CD14-positive monocyte (primary cell): ENCODE data around the gene CCDC93. TPM values are rescaled to one million over a fixed set of nuclear protein-coding genes. Genes with fewer than 3 reads are reported as not detected.

Experiments
- DNase-seq, 3 donors: peaks; one replicate each; pipeline ENCODE4 v3.0.0-alpha.2; 2011 to 2022
- H2AFZ ChIP-seq: 2 replicates; pipeline ENCODE4 v1.6.0; 2012; ENCODE audit warnings: mild to moderate bottlenecking, low read depth, low read length, inconsistent platforms; ENCODE audit not compliant: insufficient read depth, poor library complexity, severe bottlenecking
- H3K27ac ChIP-seq, 2 donors: 1 replicate in 1 of 2; 2 replicates in 1 of 2; pipeline ENCODE4 v1.5.1; 2012 to 2013; ENCODE audit warnings: low read length in 2 of 2, control low read depth in 1 of 2, inconsistent platforms in 1 of 2, low read depth in 1 of 2, mild to moderate bottlenecking in 1 of 2
- H3K27me3 ChIP-seq, 2 donors: one replicate each; pipeline versions ENCODE4 v1.6.0 to v1.6.1; 2011 to 2013; ENCODE audit warnings: low read length in 2 of 2; ENCODE audit not compliant: control insufficient read depth in 2 of 2, insufficient read depth in 2 of 2
- H3K36me3 ChIP-seq, 2 donors: replicated peaks in 1 of 2; 1 replicate in 1 of 2; 2 replicates in 1 of 2; pipeline versions ENCODE4 v1.5.1 to v1.6.1; 2012 to 2013; ENCODE audit warnings: low read length in 2 of 2, control low read depth in 1 of 2, inconsistent platforms in 1 of 2, mild to moderate bottlenecking in 1 of 2; ENCODE audit not compliant: insufficient read depth in 2 of 2, control insufficient read depth in 1 of 2
- H3K4me1 ChIP-seq, 2 donors: 1 replicate in 1 of 2; 2 replicates in 1 of 2; pipeline versions ENCODE4 v1.5.1 to v1.6.1; 2012 to 2013; ENCODE audit warnings: low read length in 2 of 2, control low read depth in 1 of 2, inconsistent platforms in 1 of 2, mild to moderate bottlenecking in 1 of 2, moderate library complexity in 1 of 2; ENCODE audit not compliant: insufficient read depth in 2 of 2, control insufficient read depth in 1 of 2
- H3K4me2 ChIP-seq: replicated peaks from 2 replicates; pipeline ENCODE3; 2012; ENCODE audit warnings: low read length, moderate library complexity, mild to moderate bottlenecking; ENCODE audit not compliant: poor library complexity, severe bottlenecking; ENCODE audit errors: extremely low read depth
- H3K4me3 ChIP-seq, 3 experiments: fragments of 200-600 bp in 1 of 3; sonication (generic) in 1 of 3; replicated peaks in 1 of 3; 1 replicate in 2 of 3; 2 replicates in 1 of 3; pipeline ENCODE4 v1.5.1; 2011 to 2013; ENCODE audit warnings: low read length in 3 of 3, mild to moderate bottlenecking in 3 of 3, control low read depth in 2 of 3, low read depth in 2 of 3, inconsistent platforms in 1 of 3, moderate library complexity in 1 of 3
- H3K79me2 ChIP-seq: 2 replicates; pipeline ENCODE4 v1.6.0; 2012; ENCODE audit warnings: mild to moderate bottlenecking, control low read depth, inconsistent platforms, low read length, moderate library complexity; ENCODE audit not compliant: insufficient read depth
- H3K9ac ChIP-seq: 2 replicates; pipeline ENCODE4 v1.6.0; 2017; ENCODE audit warnings: low read length, mild to moderate bottlenecking; ENCODE audit not compliant: insufficient read depth, poor library complexity, severe bottlenecking
- H3K9me3 ChIP-seq, 2 donors: replicated peaks in 1 of 2; 1 replicate in 1 of 2; 2 replicates in 1 of 2; pipeline versions ENCODE4 v1.5.1 to v1.6.1; 2012 to 2013; ENCODE audit warnings: low read length in 2 of 2, control low read depth in 1 of 2; ENCODE audit not compliant: control insufficient read depth in 1 of 2, insufficient read depth in 1 of 2
- H4K20me1 ChIP-seq: 2 replicates; pipeline ENCODE4 v1.6.0; 2012; ENCODE audit warnings: mild to moderate bottlenecking, low read length, control low read depth, moderate library complexity; ENCODE audit not compliant: insufficient read depth
- H3K27ac Mint-ChIP-seq, 7 donors: one replicate each; pipeline ENCODE4 v1.8.0; 2020; ENCODE audit warnings: mild to moderate bottlenecking in 7 of 7, mixed read lengths in 7 of 7, moderate library complexity in 6 of 7, inconsistent platforms in 2 of 7
- H3K27me3 Mint-ChIP-seq, 3 donors: one replicate each; pipeline ENCODE4 v1.8.0; 2021 to 2022; ENCODE audit warnings: low read depth in 3 of 3, mild to moderate bottlenecking in 3 of 3, mixed read lengths in 3 of 3, moderate library complexity in 3 of 3, inconsistent platforms in 1 of 3
- H3K36me3 Mint-ChIP-seq, 2 donors: one replicate each; pipeline ENCODE4 v1.8.0; 2020; ENCODE audit warnings: mixed read lengths in 2 of 2, inconsistent platforms in 1 of 2, mild to moderate bottlenecking in 1 of 2
- H3K4me1 Mint-ChIP-seq: one replicate; pipeline ENCODE4 v1.8.0; 2020; ENCODE audit warnings: mild to moderate bottlenecking, mixed read lengths
- H3K4me3 Mint-ChIP-seq, 2 donors: one replicate each; pipeline ENCODE4 v1.8.0; 2020; ENCODE audit warnings: mild to moderate bottlenecking in 2 of 2, mixed read lengths in 2 of 2, moderate library complexity in 1 of 2
- H3K9me3 Mint-ChIP-seq, 7 donors: one replicate each; pipeline ENCODE4 v1.8.0; 2020 to 2022; ENCODE audit warnings: mixed read lengths in 7 of 7, mild to moderate bottlenecking in 6 of 7, moderate library complexity in 6 of 7, inconsistent platforms in 2 of 7
- WGBS: methylation state at CpG from one replicate; pipeline ENCODE4 v1.1.5; 2013; ENCODE audit warnings: missing lambda C conversion rate; ENCODE audit not compliant: insufficient coverage; 5-methylcytosine and 5-hydroxymethylcytosine counted together
- intact Hi-C, 2 donors: fragments of 100-400 bp; cut with micrococcal nuclease; formaldehyde crosslinking; loops; one replicate each; pipeline versions ENCODE4 v1.15.0 to v1.15.1; 2023
- polyA plus RNA-seq, 3 donors: library from polyadenylated mRNA; depleted of rRNA in 1 of 3; unstranded in 2 of 3; stranded (reverse) in 1 of 3; fragments of 300-500 nt in 2 of 3; fragments of >200 nt in 1 of 3; fragmentation: Illumina TruSeq in 2 of 3; gene quantifications; 1 replicate in 2 of 3; 2 replicates in 1 of 3; pipeline ENCODE4 v1.2.3, GENCODE V29; 2012 to 2021
- TF ChIP-seq, protein P1 (sequence below): fragments of 200-600 bp; IDR thresholded peaks from one replicate; pipeline ENCODE4 v1.8.0; 2022; ENCODE audit warnings: antibody characterized with exemption, mild to moderate bottlenecking

CCDC93 gene
- polyA plus RNA-seq, 3 donors = 2.5 to 20.7 (median 5.8) TPM

DNA sequence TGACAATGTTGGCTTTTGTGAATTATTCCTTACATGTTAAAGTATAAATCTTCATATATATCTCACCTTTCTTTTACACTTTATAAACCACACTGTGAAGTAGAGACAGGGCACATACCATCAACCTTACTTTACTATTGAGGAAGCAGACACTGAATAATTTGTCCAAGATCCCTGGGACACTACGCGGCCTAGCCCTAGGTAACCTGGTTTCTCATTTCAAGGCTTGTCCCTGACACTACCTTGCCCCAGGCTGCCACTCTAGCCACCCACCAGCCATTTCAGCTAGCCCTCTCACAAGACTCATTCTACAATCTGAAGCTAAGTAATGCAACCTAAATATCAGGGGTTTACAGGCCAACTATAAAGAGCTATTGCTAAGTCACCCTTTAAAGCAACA, 26.7 kb downstream of the CCDC93 start:
- no peak for DNase-seq
- TF ChIP-seq, protein P1, sequence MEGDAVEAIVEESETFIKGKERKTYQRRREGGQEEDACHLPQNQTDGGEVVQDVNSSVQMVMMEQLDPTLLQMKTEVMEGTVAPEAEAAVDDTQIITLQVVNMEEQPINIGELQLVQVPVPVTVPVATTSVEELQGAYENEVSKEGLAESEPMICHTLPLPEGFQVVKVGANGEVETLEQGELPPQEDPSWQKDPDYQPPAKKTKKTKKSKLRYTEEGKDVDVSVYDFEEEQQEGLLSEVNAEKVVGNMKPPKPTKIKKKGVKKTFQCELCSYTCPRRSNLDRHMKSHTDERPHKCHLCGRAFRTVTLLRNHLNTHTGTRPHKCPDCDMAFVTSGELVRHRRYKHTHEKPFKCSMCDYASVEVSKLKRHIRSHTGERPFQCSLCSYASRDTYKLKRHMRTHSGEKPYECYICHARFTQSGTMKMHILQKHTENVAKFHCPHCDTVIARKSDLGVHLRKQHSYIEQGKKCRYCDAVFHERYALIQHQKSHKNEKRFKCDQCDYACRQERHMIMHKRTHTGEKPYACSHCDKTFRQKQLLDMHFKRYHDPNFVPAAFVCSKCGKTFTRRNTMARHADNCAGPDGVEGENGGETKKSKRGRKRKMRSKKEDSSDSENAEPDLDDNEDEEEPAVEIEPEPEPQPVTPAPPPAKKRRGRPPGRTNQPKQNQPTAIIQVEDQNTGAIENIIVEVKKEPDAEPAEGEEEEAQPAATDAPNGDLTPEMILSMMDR = no peak
- intact Hi-C loops = no loop called here
- peak overlapping the region in 4 of 7 donors; percentile 5 to 49 (median 18) for H3K27ac Mint-ChIP-seq
- Histone ChIP-seq H3K9me3 (no peaks in the 10 kb centered on the region), H3K36me3 (peaks cover 61 to 99% of the 10 kb centered on the region in 2 donors), H3K4me2 (no peak overlapping the region), H3K27ac (no peak overlapping the region), H3K4me1 (no peaks in the 10 kb centered on the region), H4K20me1 (peaks cover 5% of the 10 kb centered on the region), H2AFZ (no peak overlapping the region), H3K79me2 (peaks cover 5% of the 10 kb centered on the region), H3K9ac (no peak overlapping the region), H3K27me3 (no peaks in the 10 kb centered on the region), H3K4me3 (no peak overlapping the region)
- H3K9me3 Mint-ChIP-seq = no peaks in the 10 kb centered on the region
- H3K4me3 Mint-ChIP-seq = no peak overlapping the region
- no CpG with 5 or more reads among the region's 2 CpGs for WGBS
- no peaks in the 10 kb centered on the region for H3K27me3 Mint-ChIP-seq
- H3K4me1 Mint-ChIP-seq = peaks cover 3% of the 10 kb centered on the region
- peaks cover 78 to 87% of the 10 kb centered on the region in 2 donors for H3K36me3 Mint-ChIP-seq

DNA sequence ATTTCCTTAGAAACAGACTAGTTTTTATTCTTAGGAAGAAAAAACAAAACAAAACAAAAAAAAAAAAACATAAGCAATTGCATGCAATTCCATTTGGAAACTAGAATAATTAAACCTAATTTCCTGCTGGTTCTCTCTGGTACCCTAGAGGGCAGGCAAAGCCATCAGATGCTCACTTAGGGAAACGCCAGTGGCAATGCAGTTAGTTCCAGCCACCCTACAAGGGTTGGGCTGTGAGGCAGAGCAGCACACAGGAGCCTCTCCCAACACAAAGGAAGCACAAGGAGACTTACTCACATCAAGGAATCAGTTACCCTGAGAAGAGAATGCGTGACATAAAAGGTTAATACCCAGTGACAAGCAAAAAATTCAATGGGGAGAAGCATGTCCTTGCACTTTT, 28.8 kb downstream of the CCDC93 start:
- peaks cover 19 to 20% of the 10 kb centered on the region in 2 donors for H3K4me1 ChIP-seq
- no peaks in the 10 kb centered on the region for H3K27me3 ChIP-seq
- no peak overlapping the region for H3K4me2 ChIP-seq
- H3K4me1 Mint-ChIP-seq = peaks cover 18% of the 10 kb centered on the region
- H3K4me3 ChIP-seq = no peak overlapping the region
- no peak overlapping the region for H3K4me3 Mint-ChIP-seq
- H3K9ac ChIP-seq = no peak overlapping the region
- H3K9me3 ChIP-seq = no peaks in the 10 kb centered on the region
- TF ChIP-seq, protein P1 = no peak
- no peaks in the 10 kb centered on the region for H3K9me3 Mint-ChIP-seq
- intact Hi-C loops = no loop called here
- no peak overlapping the region for H2AFZ ChIP-seq
- peaks cover 11% of the 10 kb centered on the region for H4K20me1 ChIP-seq
- H3K36me3 Mint-ChIP-seq = peaks cover 61 to 68% of the 10 kb centered on the region in 2 donors
- peaks cover 5% of the 10 kb centered on the region for H3K79me2 ChIP-seq
- H3K27ac ChIP-seq = no peak overlapping the region
- H3K36me3 ChIP-seq = peaks cover 45 to 78% of the 10 kb centered on the region in 2 donors
- WGBS = 100% methylated on average over 1 of the region's 2 CpGs
- no peak for DNase-seq
- no peaks in the 10 kb centered on the region for H3K27me3 Mint-ChIP-seq
- H3K27ac Mint-ChIP-seq = peak overlapping the region in 2 of 7 donors; percentile 15 to 60
